Embryonic facial prominence (tissue), 1 donor: Measurements from ENCODE around the gene PRKG1.
"Not testable (repeated sequence)": the region's sequence is repeated elsewhere in the genome, so short reads cannot be mapped to it uniquely, and the experiment has no call there.

ENCODE experiments used
- DNase-seq: peaks from one replicate; pipeline ENCODE4 v3.0.0-alpha.2; 2016; ENCODE audit errors: extremely low spot score

PRKG1 gene

DNA sequence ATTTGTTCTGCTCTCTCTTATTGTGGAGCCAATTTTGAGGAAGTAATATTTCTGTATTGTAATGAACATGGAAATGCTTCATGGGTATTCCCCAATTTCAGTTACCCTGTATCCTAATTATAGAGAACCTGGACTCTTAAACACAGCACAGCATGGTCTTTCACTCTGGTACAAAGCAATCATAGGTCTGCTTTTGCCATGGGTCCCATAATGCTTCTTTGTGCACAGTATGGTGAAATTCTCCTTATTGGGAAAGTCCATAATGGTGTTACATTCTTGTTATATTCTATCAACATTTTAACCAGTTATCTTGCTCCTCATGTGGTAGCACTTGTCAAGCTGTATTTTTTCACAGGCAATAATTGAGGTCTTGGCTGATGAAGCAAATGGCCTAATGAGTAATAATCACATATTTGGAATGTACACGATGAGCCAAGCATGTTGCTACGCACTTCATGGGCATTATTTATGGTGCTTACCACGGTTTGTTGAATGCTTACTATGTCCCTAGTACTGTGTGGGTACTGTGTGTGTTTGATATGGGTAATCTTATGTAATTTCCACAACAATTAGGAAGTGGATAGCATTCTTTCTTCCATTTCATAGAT, 42.9 kb downstream of the PRKG1 start:
- DNase-seq = no peak

DNA sequence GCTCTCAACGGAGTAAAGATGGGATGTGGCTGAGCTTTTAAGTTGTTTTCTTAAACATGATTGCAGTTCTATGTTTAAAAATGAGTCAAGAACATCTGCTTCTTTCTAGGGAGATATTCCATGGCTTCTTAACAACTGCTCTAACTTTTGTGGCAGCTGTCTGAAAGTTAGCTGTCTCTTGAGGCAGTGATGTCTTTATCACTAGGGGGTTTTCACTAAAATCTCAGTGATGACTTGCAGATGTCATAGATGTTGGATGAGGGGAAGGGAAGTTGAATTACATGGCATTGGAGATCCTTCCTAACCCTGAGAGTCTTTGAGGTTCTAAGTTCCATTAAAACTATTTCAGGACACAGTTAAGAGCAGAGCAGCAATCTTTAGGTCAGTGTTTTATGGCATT, 43.5 kb downstream of the PRKG1 start:
- DNase-seq = no peak

DNA sequence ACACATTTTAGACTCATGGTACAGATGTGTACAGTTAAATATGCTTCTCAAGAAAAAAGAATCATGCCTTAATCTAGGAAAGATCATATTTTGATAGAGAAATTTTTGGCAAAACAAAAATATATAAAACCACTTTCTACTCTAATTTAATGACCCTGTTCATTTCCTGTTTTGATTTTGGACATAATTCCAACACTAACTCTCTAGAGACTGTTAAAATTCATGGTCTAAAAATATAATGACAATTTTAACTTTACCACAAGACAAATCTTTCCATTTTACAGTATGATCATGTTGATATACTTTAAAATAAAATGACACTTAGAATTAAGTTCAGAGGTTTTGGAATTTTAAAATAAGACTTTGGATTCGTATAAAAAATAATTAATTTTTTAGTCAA, 45.2 kb downstream of the PRKG1 start:
- no peak for DNase-seq

DNA sequence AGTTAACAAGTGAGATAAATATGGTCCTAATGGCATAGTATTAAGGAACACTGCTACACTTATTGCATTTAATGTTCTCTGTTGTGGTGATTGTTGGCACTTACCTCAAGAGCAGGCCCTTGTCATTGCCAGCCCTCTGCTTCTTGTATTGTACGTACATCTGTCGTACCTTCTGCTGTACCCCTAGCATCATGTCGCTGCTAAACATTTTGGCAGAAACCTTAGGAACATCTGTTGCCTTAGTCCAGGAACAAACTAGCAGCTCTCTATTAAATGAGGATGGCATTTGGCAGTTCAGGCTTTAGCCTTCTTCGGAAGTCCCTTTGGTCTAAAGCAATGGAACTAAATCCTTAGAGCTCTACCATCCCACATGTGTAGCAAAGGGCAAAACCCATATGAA, 47.6 kb downstream of the PRKG1 start:
- no peak for DNase-seq

DNA sequence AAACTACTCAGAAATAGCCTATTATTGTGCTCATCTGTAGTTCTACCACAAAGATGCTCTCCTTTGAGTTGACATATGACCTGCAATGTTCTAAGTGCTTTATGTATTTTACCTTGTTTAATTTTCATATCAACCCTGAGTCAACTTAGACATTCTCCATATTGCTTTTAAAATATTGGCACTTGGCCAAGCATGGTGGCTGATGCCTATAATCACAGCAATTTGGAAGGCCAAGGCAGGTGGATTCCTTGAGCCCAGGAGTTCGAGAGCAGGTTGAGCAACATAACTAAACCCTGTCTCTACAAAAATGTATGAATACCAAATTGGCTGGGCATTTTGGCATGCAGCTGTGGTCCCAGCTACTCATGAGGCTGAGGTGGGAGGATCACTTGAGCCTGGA, 50.6 kb downstream of the PRKG1 start:
- no peak for DNase-seq

DNA sequence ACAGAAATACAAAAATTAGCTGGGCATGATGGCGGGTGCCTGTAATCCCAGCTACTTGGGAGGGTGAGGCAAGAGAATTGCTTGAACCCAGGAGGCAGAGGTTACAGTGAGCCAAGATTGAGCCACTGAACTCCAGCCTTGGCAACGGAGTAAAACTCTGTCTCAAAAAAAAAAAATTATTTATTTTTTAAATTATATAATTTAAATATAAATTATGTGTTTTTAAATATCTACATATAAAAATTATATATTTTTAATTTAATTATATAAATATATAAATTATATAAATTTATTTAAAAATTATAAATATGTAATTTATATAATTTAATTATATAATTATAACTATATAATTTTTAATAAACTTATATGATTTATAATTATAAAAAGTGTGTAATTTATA, 51.2 kb downstream of the PRKG1 start:
- DNase-seq = no peak

DNA sequence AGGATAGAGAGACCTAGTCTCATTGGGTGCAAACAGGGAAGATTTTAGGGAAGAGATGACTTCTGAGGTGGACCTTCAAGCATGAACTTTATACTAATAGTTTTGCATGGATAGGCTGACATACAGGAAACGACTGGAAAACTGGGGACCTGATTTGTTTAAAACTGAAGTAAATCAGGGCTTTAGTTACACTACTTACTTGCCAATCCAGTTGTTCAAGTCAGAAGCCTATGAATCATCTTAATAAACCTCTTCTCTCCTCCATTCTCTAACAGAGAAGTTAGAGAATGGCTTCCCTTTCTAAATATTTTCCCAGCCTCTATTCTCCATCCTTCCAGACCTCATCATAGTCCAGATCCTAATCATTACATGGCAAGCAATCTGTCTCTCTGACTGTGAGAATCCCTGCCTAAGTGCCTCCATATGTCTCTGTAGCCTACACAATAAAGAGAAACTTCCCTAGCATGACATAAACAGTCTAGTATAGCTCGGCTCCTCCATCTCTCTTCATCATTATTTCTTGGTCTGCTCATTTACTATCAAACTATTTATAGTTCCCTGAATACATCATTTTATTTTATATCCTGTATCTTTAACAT, 55.8 kb downstream of the PRKG1 start:
- no peak for DNase-seq

DNA sequence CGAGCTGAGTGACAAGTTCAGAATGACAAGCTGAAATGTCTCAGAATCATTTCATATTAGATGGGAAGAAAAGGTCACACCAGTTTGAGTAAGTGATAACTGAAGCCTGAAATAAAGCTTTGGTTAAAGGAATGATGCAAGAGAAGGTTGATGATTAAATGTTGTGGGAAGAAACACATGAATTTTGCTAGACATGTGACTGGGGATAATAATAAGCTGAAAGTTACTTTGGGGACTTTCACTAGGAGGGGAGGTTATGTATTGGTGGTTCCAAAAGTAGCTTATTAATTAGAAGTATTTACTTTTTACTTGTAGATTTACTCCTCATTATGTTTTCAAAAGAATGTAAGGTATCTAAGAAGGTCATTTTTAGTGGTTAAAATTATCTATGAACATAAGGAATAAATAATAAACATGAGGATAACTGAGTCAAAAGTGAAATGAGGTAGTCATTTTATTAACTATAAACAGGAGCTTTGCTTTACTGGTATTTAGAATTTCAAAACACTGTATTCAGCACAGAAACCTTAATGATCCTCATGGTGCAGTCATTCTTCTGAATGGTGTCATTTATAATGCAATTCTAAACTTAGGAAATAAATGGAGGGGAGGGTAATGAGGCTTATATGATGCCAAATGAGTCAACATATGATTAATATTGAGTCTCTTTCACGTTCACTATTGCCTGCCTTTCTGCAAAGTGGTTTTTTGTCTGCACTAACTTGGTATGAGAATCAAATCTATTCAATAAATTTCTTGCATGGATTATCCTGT, 63.7 kb downstream of the PRKG1 start:
- no peak for DNase-seq

DNA sequence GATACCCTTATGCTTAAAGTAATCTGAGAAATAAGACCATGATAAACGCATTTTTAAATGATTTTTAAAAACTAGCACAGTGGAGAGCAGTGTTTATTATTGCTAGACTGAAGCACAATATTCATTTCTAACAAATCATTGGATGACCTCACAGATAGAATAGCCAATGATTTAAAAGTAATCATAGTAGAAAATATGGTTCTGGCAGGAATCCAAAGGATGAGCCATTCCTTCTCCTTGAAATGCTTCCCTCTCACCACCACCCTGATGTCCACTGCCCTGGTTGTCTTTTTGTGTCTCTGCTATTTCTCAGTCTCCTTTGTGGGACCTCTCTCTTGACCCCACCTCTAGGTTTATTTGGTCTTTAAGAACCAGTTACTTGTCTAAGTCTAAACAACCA, 64.9 kb downstream of the PRKG1 start:
- no peak for DNase-seq

DNA sequence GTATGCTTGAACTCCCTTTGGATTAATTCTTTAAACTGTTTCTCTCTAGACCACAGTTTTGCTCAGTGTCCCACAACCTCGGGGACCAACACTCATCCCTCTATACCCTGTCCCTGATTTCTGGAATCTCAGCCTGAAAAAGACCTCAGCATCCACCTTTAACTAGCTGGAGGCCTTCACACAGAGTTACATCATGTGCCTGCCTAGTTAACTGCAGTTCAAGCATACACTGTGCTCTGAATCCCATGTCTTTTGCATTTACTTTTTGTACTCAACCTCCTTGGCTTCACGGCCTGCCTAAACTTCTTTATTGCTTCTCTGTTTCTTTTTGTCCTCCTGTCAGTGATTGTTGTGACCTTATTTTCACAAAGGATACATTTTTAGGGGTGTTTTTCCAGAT, 66.7 kb downstream of the PRKG1 start:
- no peak for DNase-seq

DNA sequence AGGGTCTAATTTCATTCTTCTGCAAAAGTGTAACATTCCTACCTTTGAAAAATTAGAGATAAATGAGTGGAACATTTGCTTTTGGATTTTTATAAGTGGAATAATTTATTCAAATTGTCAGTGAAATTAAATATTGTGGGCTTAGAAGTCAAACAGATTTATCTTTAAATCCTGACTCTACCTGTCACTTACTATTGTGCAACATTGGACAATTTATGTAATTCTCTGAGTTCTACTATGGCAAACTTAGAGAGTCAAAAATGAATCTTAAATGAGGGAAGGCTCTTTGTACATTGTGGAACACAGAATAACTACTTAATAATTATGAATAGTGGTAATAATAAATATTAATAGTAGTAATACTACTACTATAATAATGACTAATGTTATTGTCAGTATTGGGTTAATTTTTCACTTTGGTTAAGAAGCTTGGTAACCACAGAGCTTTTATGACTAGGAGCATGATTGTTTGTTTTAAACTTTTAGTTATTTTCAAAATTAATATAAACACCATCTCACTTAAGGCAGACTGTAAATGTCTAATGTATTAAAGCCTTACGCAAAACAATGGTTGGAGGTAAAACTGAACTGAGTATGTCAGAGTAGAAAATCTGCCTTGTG, 70.0 kb downstream of the PRKG1 start:
- no peak for DNase-seq

DNA sequence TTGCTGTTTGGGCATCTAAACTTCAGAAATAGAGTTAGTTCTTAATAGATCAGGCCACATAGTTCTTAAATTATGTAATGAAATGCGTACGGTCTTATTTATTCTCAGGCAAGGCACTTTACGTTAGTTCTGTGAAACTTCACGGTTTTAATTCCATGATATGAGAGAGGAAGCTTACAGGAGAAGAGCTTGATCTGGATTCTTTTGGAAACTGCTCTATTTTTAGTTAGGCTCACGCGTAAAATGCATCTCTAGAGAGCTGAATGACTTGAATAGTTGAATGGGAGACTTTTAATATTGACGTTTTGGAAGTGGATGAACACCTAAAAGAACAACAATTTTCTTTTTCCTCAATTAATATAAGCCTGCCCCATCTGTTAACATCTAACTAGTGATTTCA, 71.1 kb downstream of the PRKG1 start:
- DNase-seq = no peak

DNA sequence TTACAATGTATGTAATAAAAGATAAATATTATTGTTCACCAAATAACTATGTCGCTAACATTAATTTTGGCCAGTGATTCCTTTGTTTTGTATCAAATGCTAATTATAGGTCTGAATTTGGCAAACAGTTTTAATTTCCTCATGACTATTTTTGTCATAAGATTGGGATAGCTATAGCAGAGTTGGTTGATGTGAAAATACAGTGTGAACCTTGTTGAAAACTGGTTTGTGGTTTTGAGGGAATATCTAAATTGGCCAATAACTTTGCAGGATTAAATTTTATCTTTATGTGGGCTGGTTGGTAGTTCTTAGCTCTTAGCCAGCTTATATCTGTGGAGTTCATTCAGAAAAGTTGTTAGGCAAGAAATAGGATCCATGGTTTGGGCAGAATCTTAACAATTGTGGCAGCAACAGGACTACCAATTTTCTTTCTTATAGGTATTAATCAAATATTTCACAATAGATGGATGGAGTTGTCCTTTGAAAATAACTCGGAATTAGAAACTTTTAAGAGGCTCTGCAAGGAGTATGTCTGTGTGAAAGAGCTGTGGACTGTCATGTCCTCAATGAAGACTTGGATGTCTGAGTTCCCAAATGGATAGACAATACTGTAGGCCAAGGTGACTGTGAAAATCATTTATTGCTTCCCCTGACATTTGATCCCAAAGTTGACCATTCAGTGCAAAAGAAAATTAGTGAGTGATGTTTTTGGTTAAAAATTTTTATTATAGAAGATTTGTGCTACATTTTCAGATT, 73.5 kb downstream of the PRKG1 start:
- DNase-seq = no peak

DNA sequence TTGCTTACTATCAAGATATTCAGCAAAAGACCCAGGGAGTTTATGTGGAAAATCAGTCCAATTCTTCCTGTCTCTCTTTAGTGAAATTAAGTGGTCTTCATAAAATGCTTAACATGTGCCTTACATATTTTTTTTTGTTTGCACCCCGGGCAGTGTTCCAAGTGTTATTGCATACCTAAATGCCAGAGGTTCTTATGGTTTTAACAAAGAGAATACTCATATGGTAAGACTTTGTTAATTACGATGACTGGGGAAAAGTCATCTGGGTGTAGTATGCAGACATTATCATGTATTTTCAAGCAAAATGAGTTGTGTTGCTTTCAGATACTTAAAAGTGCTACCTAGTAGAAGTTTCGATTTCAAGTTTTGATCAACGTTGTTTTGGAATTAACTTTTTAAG, 82.6 kb downstream of the PRKG1 start:
- peak; percentile 31 for DNase-seq

DNA sequence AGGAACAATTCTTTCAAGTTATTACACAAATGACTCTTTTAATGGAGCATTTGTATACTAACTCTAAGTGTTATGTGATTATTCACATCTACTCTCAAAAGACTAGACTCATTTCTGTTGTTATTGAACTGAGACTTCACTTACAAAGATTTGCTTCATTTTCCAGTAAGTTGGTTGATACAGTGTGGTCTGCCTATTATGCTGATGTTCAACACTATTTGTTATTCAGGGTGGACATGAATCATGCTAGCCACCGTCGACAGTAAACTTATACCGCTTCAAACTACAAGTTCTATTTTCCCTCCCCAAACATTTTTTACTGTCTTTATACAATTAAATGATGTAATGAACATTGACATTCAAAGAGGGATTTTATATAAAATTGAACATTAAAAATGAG, 84.5 kb downstream of the PRKG1 start:
- DNase-seq = no peak

DNA sequence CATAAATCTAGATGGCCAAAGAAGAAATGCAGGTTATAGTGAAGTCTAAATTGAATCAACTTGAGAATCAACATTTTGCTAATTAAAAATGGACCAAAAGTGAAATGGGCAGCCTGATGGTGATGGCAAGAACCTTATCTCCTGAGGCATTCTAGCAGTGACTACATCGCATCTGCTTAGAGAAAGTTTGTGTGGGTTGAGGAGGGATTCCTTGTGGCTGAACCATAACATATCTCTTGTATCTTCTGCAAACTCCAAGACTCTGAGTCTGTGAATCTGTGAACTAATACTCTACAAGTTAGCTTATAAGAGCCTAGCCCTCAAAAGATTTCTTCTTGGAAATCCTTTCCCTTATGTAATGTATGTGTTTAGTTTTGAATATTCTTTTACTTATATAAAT, 85.6 kb downstream of the PRKG1 start:
- DNase-seq = no peak

DNA sequence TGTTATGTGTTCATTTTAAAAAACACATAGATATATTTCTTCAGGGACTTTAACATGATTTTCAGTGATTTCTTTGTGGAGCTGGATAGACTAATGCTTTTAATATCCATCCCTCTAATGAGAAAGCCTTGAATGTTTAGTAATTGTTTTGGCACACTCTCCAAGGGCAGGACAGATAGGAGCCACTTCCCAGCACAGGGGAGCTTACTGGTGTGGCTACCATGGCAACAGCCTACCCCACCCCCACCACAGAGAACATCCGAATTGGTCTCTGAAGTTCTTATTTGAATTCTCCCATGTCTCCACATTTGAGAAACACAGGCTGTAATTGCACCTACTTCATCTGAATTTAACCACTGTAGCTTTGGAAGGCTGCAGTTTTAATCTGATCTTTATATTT, 87.7 kb downstream of the PRKG1 start:
- no peak for DNase-seq

DNA sequence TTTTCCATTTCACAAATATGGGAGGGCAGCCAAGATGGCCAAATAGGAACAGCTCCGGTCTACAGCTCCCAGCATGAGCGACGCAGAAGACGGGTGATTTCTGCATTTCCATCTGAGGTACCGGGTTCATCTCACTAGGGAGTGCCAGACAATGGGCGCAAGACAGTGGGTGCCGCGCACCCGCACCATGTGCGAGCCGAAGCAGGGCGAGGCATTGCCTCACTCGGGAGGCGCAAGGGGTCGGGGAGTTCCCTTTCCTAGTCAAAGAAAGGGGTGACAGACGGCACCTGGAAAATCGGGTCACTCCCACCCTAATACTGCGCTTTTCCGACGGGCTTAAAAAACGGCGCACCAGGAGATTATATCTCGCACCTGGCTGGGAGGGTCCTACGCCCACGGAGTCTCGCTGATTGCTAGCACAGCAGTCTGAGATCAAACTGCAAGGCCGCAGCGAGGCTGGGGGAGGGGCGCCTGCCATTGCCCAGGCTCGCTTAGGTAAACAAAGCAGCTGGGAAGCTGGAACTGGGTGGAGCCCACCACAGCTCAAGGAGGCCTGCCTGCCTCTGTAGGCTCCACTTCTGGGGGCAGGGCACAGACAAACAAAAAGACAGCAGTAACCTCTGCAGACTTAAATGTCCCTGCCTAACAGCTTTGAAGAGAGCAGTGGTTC, 89.2 kb downstream of the PRKG1 start:
- not testable (repeated sequence) for DNase-seq

DNA sequence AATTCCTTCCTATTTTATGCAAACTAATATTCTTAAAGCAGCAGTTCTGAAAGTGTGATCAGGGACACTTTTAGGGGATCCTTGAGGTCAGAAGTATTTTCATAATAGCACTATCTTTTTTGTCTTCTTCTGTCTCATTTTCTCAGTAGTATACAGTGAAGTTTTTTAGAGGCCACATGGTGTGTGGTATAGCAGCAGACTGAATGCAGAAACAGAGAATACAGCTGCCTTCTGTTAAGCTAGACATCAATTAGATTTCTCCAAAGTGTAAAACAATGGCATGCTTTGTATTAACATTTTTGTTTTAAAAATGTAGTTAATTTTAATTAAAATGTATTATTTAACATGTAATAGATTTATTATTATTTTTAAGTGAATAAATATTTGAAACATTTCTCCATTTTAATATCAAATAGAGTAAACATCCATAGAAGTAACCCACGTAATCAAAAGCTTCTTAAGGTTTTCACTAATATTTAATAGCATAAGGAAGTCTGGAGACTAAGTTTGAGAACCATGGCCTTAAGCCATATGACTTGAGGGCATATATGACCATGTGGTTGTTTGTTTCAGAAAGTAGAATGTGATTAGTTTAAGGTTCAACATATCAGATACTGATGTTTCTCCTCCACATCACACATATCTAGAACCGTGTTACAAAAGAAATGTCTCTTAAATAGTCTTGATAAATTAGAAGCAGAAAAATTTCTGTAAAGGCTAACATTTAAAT, 94.0 kb downstream of the PRKG1 start:
- no peak for DNase-seq

DNA sequence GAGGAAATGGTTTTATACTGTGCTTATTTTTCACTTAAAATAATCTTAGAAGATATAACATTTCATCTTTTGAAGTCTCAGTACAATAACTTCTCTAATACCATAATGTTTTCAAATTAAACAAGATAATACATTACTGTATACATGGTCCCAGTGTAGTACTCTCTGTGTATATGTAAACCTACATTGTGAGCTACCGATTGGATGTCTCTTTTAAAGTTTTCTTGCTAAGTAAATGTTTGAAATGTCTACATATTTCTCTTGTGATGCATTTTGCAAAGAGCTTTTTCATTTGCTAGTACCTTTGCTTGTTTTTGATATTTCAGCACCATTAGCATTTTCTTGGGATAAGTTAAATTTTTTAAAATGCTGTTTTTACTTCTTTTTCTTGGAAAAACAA, 94.8 kb downstream of the PRKG1 start:
- no peak for DNase-seq
